IMR-90 (cell line): Measurements from ENCODE around the gene SLC26A11. TPM values are rescaled to one million over a fixed set of nuclear protein-coding genes. Genes with fewer than 3 reads are reported as not detected.

Source experiments
- ATAC-seq: fragments of 200-7000 bp; cut with Tn5 transposase; 2 replicates; pipeline ENCODE4 v1.9.1; 2020; ENCODE audit warnings: low read depth, mild to moderate bottlenecking, moderate library complexity
- BruUV-seq: library from RNA; stranded (reverse); fragments of 400-500 nt; replicated peaks from 2 replicates; lab custom pipeline; 2021; lab: Mats Ljungman, UMichigan
- CTCF ChIA-PET: fragments of 300-600 bp; formaldehyde crosslinking; extraction: SDS; loops from one replicate; lab custom pipeline; 2021; ENCODE audit warnings: antibody characterized with exemption; lab: Yijun Ruan, JAX
- POLR2A ChIA-PET: fragments of 300-600 bp; sonication (Branson Sonifier 250); formaldehyde crosslinking; loops from one replicate; lab custom pipeline; 2022; ENCODE audit warnings: antibody characterized with exemption; ENCODE audit not compliant: unreplicated experiment; lab: Charles Lee
- DNase-seq: peaks from one replicate; pipeline ENCODE4 v3.0.0; 2013
- H2AFZ ChIP-seq: replicated peaks from 2 replicates; pipeline ENCODE3; 2013; ENCODE audit warnings: low read length, mild to moderate bottlenecking; ENCODE audit not compliant: poor library complexity
- H2AK5ac ChIP-seq: 2 replicates; pipeline ENCODE4 v1.6.1; 2013; ENCODE audit warnings: low read depth, low read length, inconsistent platforms
- H2AK9ac ChIP-seq: replicated peaks from 2 replicates; pipeline ENCODE3; 2013; ENCODE audit warnings: mild to moderate bottlenecking, low read depth, low read length, moderate library complexity; ENCODE audit not compliant: poor library complexity
- H2BK120ac ChIP-seq: 2 replicates; pipeline ENCODE4 v1.6.1; 2013; ENCODE audit warnings: low read depth, low read length, inconsistent platforms
- H2BK15ac ChIP-seq: 3 replicates; pipeline ENCODE4 v1.6.1; 2013; ENCODE audit warnings: low read depth, low read length, inconsistent platforms
- H2BK20ac ChIP-seq: 2 replicates; pipeline ENCODE4 v1.6.1; 2013; ENCODE audit warnings: low read depth, mild to moderate bottlenecking, inconsistent platforms, low read length, moderate library complexity
- H2BK5ac ChIP-seq: 2 replicates; pipeline ENCODE4 v1.6.1; 2013; ENCODE audit warnings: mild to moderate bottlenecking, low read depth, low read length, inconsistent platforms; ENCODE audit not compliant: poor library complexity, severe bottlenecking
- H3K14ac ChIP-seq: replicated peaks from 2 replicates; pipeline ENCODE4 v1.6.1; 2013; ENCODE audit warnings: low read depth, low read length, inconsistent platforms
- H3K18ac ChIP-seq: 2 replicates; pipeline ENCODE4 v1.6.1; 2013; ENCODE audit warnings: low read depth, low read length, control low read depth
- H3K23ac ChIP-seq: 2 replicates; pipeline ENCODE4 v1.6.1; 2013; ENCODE audit warnings: low read depth, low read length, inconsistent platforms
- H3K27ac ChIP-seq: 2 replicates; pipeline ENCODE4 v1.5.1; 2013; ENCODE audit warnings: mild to moderate bottlenecking, control low read depth, low read length; ENCODE audit not compliant: insufficient read depth
- H3K27me3 ChIP-seq: 2 replicates; pipeline ENCODE4 v1.6.1; 2013; ENCODE audit warnings: low read length; ENCODE audit not compliant: control insufficient read depth, insufficient read depth
- H3K36me3 ChIP-seq: 2 replicates; pipeline ENCODE4 v1.6.1; 2013; ENCODE audit warnings: low read length, mixed read lengths; ENCODE audit not compliant: control insufficient read depth, insufficient read depth
- H3K4ac ChIP-seq: 2 replicates; pipeline ENCODE4 v1.6.1; 2013; ENCODE audit warnings: low read depth, low read length, inconsistent platforms
- H3K4me1 ChIP-seq: 2 replicates; pipeline ENCODE4 v1.6.1; 2013; ENCODE audit warnings: low read length, mixed read lengths; ENCODE audit not compliant: control insufficient read depth, insufficient read depth
- H3K4me2 ChIP-seq: 2 replicates; pipeline ENCODE4 v1.6.1; 2013; ENCODE audit warnings: low read depth, mild to moderate bottlenecking, control low read depth, low read length, moderate library complexity
- H3K4me3 ChIP-seq: 2 replicates; pipeline ENCODE4 v1.5.1; 2013; ENCODE audit warnings: low read depth, mild to moderate bottlenecking, control low read depth, low read length, moderate library complexity; ENCODE audit not compliant: insufficient read depth
- H3K56ac ChIP-seq: 2 replicates; pipeline ENCODE4 v1.6.1; 2013; ENCODE audit warnings: low read length, inconsistent platforms; ENCODE audit not compliant: insufficient read depth; ENCODE audit errors: extremely low read depth
- H3K79me1 ChIP-seq, 2 experiments: 2 replicates each; pipeline ENCODE4 v1.6.1; 2013; ENCODE audit warnings: low read length in 2 of 2, inconsistent platforms in 1 of 2, low read depth in 1 of 2
- H3K9ac ChIP-seq: 2 replicates; pipeline ENCODE4 v1.6.1; 2013; ENCODE audit warnings: low read depth, low read length, control low read depth
- H3K9me1 ChIP-seq: 2 replicates; pipeline ENCODE4 v1.6.1; 2013; ENCODE audit warnings: low read length, inconsistent platforms; ENCODE audit not compliant: insufficient read depth
- H3K9me3 ChIP-seq: 2 replicates; pipeline ENCODE4 v1.6.1; 2013; ENCODE audit warnings: low read length; ENCODE audit not compliant: control insufficient read depth, insufficient read depth
- H4K20me1 ChIP-seq: 2 replicates; pipeline ENCODE4 v1.6.1; 2013; ENCODE audit warnings: low read length, inconsistent platforms; ENCODE audit not compliant: insufficient read depth
- H4K5ac ChIP-seq: 2 replicates; pipeline ENCODE4 v1.6.1; 2013; ENCODE audit warnings: mild to moderate bottlenecking, low read depth, low read length, control low read depth
- H4K8ac ChIP-seq, 2 experiments: 2 replicates each; pipeline ENCODE4 v1.6.1; 2013; ENCODE audit warnings: low read depth in 2 of 2, low read length in 2 of 2, control low read depth in 1 of 2, inconsistent platforms in 1 of 2
- H4K91ac ChIP-seq: 2 replicates; pipeline ENCODE4 v1.6.1; 2013; ENCODE audit warnings: low read depth, low read length, inconsistent platforms; ENCODE audit not compliant: insufficient read depth
- BHLHE40 ChIP-seq: fragments of 150-350 bp; IDR thresholded peaks from 2 replicates; pipeline ENCODE4 v1.6.1; 2016; ENCODE audit warnings: mild to moderate bottlenecking, low read depth, low read length
- CEBPB ChIP-seq: IDR thresholded peaks from 2 replicates; pipeline ENCODE4 v1.6.1; 2012; ENCODE audit warnings: low read depth, low read length, improper control_type of control experiment
- CHD1 ChIP-seq: IDR thresholded peaks from 2 replicates; pipeline ENCODE4 v1.6.1; 2012; ENCODE audit warnings: low read depth, low read length, improper control_type of control experiment
- CTCF ChIP-seq: conservative IDR thresholded peaks from 2 replicates; pipeline ENCODE4 v1.5.1; 2012; ENCODE audit warnings: mild to moderate bottlenecking, low read depth, low read length, improper control_type of control experiment
- ELK1 ChIP-seq: fragments of 150-350 bp; IDR thresholded peaks from 2 replicates; pipeline ENCODE4 v1.6.1; 2016; ENCODE audit warnings: low read depth, mild to moderate bottlenecking, low read length, moderate library complexity, borderline replicate concordance
- FOS ChIP-seq: fragments of 150-350 bp; IDR thresholded peaks from 2 replicates; pipeline ENCODE4 v1.6.1; 2016; ENCODE audit warnings: low read depth, low read length
- MAFK ChIP-seq: IDR thresholded peaks from 2 replicates; pipeline ENCODE4 v1.6.1; 2012; ENCODE audit warnings: low read depth, low read length, improper control_type of control experiment
- MAZ ChIP-seq: IDR thresholded peaks from 2 replicates; pipeline ENCODE4 v1.6.1; 2012; ENCODE audit warnings: low read depth, mild to moderate bottlenecking, low read length, improper control_type of control experiment, moderate library complexity, borderline replicate concordance
- MXI1 ChIP-seq: IDR thresholded peaks from 2 replicates; pipeline ENCODE4 v1.6.1; 2012; ENCODE audit warnings: low read depth, mild to moderate bottlenecking, low read length, moderate library complexity, borderline replicate concordance
- NFE2L2 ChIP-seq: fragments of 150-350 bp; IDR thresholded peaks from 2 replicates; pipeline ENCODE4 v1.6.1; 2016; ENCODE audit warnings: low read depth, mild to moderate bottlenecking, low read length
- POLR2A ChIP-seq: IDR thresholded peaks from 2 replicates; pipeline ENCODE4 v1.6.1; 2012; ENCODE audit warnings: mild to moderate bottlenecking, low read depth, low read length
- RAD21 ChIP-seq: IDR thresholded peaks from 2 replicates; pipeline ENCODE4 v1.6.1; 2012; ENCODE audit warnings: low read length, improper control_type of control experiment
- RCOR1 ChIP-seq: IDR thresholded peaks from 2 replicates; pipeline ENCODE4 v1.6.1; 2012; ENCODE audit warnings: mild to moderate bottlenecking, low read length, improper control_type of control experiment; ENCODE audit not compliant: insufficient replicate concordance
- RFX5 ChIP-seq: IDR thresholded peaks from 2 replicates; pipeline ENCODE4 v1.8.0; 2012; ENCODE audit warnings: low read depth, mild to moderate bottlenecking, low read length, moderate library complexity
- SMC3 ChIP-seq: fragments of 150-350 bp; IDR thresholded peaks from 2 replicates; pipeline ENCODE4 v1.6.1; 2016; ENCODE audit warnings: low read depth, mild to moderate bottlenecking, antibody characterized with exemption, low read length, moderate library complexity
- USF2 ChIP-seq: fragments of 150-350 bp; IDR thresholded peaks from 2 replicates; pipeline ENCODE4 v1.6.1; 2017; ENCODE audit warnings: mild to moderate bottlenecking, antibody characterized with exemption, low read length, low read depth
- WGBS, 2 experiments: methylation state at CpG; one replicate each; pipeline versions ENCODE4 v1.1.5 to v1.1.7; 2013; ENCODE audit warnings: missing lambda C conversion rate in 2 of 2; ENCODE audit not compliant: insufficient read length in 1 of 2; ENCODE audit errors: extremely low coverage in 2 of 2; 5-methylcytosine and 5-hydroxymethylcytosine counted together
- dilution Hi-C: fragments of 300-500 bp; cut with HindIII; formaldehyde crosslinking; loops from one replicate; pipeline ENCODE4 v1.14.3; 2018; ENCODE audit warnings: low sequenced_read_pairs; ENCODE audit not compliant: unreplicated experiment
- in situ Hi-C: fragments of 300-500 bp; cut with MboI; formaldehyde crosslinking; loops from 3 replicates; pipeline ENCODE4 v1.14.3; 2019; ENCODE audit warnings: low sequenced_read_pairs, inconsistent platforms, mixed read lengths
- intact Hi-C: fragments of 100-400 bp; cut with micrococcal nuclease; formaldehyde crosslinking; loops from 2 replicates; pipeline ENCODE4 v1.10.0; 2022
- polyA plus RNA-seq, 3 experiments: library from polyadenylated mRNA; depleted of rRNA; stranded (reverse); fragments of >200 nt; gene quantifications; 2 replicates each; pipeline ENCODE4 v1.2.3, GENCODE V29; 2012; ENCODE audit warnings: low replicate concordance in 1 of 3
- total RNA-seq: library from RNA; depleted of rRNA; stranded (reverse); fragments of >200 nt; gene quantifications from 2 replicates; pipeline ENCODE4 v1.2.3, GENCODE V29; 2012

SLC26A11 gene
- total and polyA plus RNA-seq, 2 of the 4 experiments (the other 2 are of a cell fraction) = 3.2 to 15.6 TPM

- Histone ChIP-seq H2BK20ac (no peak overlapping the region), H2BK120ac (no peak overlapping the region), H4K8ac (no peak overlapping the region), H3K9me1 (no peaks in the 10 kb centered on the region; the same call in 1 of the 2 replicates), H4K5ac (no peak overlapping the region), H3K9ac (no peak overlapping the region), H3K56ac (no peak overlapping the region), H3K79me1 (no peaks in the 10 kb centered on the region), H3K4ac (no peak overlapping the region), H3K4me2 (no peak overlapping the region), H3K14ac (no peak overlapping the region), H3K9me3 (peaks cover 2% of the 10 kb centered on the region; the same call in 1 of the 2 replicates), H2BK5ac (no peak overlapping the region), H2AK9ac (no peak overlapping the region), H3K36me3 (no peaks in the 10 kb centered on the region), H3K27ac (no peak overlapping the region), H3K27me3 (peaks cover 28% of the 10 kb centered on the region), H3K4me3 (no peak overlapping the region), H3K4me1 (peaks cover 3% of the 10 kb centered on the region), H4K91ac (no peak overlapping the region), H4K20me1 (no peaks in the 10 kb centered on the region), H3K18ac (no peak overlapping the region), H3K23ac (no peak overlapping the region), H2BK15ac (no peak overlapping the region), H2AFZ (no peak overlapping the region), H2AK5ac (no peak overlapping the region)
- DNase-seq (no peak), ATAC-seq (no peak)
- dilution Hi-C loops (no loop called here), in situ Hi-C loops (no loop called here), intact Hi-C loops (no loop called here)
- ChIA-PET POLR2A (no interaction called here), CTCF (no interaction called here)
- WGBS, 2 experiments = 60% methylated on average over 3 of the region's 7 CpGs; no CpG with 5 or more reads in 1 of the 2 experiments
- no TSS peak for BruUV-seq
- TF ChIP-seq SMC3 (no peak), BHLHE40 (no peak), MAZ (no peak), MAFK (no peak), FOS (no peak), MXI1 (no peak), CHD1 (no peak), CTCF (no peak), CEBPB (no peak), USF2 (no peak), RFX5 (no peak), POLR2A (no peak), RAD21 (no peak), RCOR1 (no peak), ELK1 (no peak), NFE2L2 (no peak)
Observed at GRCh38 chr17:80171681-80172080, 48.5 kb upstream of the SLC26A11 start.
